ENCODE measurements around the gene LOX. TPM values are rescaled to one million over a fixed set of nuclear protein-coding genes. Genes with fewer than 3 reads are reported as not detected.
A peak's percentile ranks its signal among the peaks of the same experiment; 100 is the strongest.

The LOX gene
- total RNA-seq, 1 donor from 2014 or later: 0.27 TPM

GRCh38 chr5:122107016-122107415, 29.0 kb upstream of the LOX start:
- DNase-seq: no peak
- no peak for TF ChIP-seq CTCF (IDR thresholded peaks at IDR 0.05; ENCODE audit: partially characterized antibody, unreplicated experiment)
- Mint-ChIP-seq H3K9me3 (ENCODE audit: unreplicated experiment) (no peaks in the 10 kb centered on the region), H3K27me3 (ENCODE audit: unreplicated experiment) (no peaks in the 10 kb centered on the region), H3K4me3 (ENCODE audit: unreplicated experiment) (no peak overlapping the region), H3K4me1 (ENCODE audit: low read depth, unreplicated experiment) (peaks cover 13% of the 10 kb centered on the region), H3K36me3 (ENCODE audit: unreplicated experiment) (no peaks in the 10 kb centered on the region), H3K27ac (ENCODE audit: unreplicated experiment) (no peak overlapping the region)

GRCh38 chr5:122105909-122106308, 27.9 kb upstream of the LOX start:
- Mint-ChIP-seq H3K4me1 (ENCODE audit: low read depth, unreplicated experiment) (peaks cover 6% of the 10 kb centered on the region), H3K36me3 (ENCODE audit: unreplicated experiment) (no peaks in the 10 kb centered on the region), H3K9me3 (ENCODE audit: unreplicated experiment) (no peaks in the 10 kb centered on the region), H3K27ac (ENCODE audit: unreplicated experiment) (no peak overlapping the region), H3K4me3 (ENCODE audit: unreplicated experiment) (no peak overlapping the region), H3K27me3 (ENCODE audit: unreplicated experiment) (no peaks in the 10 kb centered on the region)
- TF ChIP-seq CTCF (IDR thresholded peaks at IDR 0.05; ENCODE audit: partially characterized antibody, unreplicated experiment): no peak
- DNase-seq: no peak

- H3K4me1 Mint-ChIP-seq (ENCODE audit: low read depth, unreplicated experiment): peaks cover 3% of the 10 kb centered on the region
- no peaks in the 10 kb centered on the region for H3K36me3 Mint-ChIP-seq (ENCODE audit: unreplicated experiment)
- no peak for DNase-seq
- no peak for TF ChIP-seq CTCF (IDR thresholded peaks at IDR 0.05; ENCODE audit: partially characterized antibody, unreplicated experiment)
- H3K4me3 Mint-ChIP-seq (ENCODE audit: unreplicated experiment): no peak overlapping the region
- no peak overlapping the region for H3K27ac Mint-ChIP-seq (ENCODE audit: unreplicated experiment)
- no peaks in the 10 kb centered on the region for H3K9me3 Mint-ChIP-seq (ENCODE audit: unreplicated experiment)
- peaks cover 2% of the 10 kb centered on the region for H3K27me3 Mint-ChIP-seq (ENCODE audit: unreplicated experiment)
Observed at GRCh38 chr5:122102825-122103224, 24.8 kb upstream of the LOX start.

- Mint-ChIP-seq H3K36me3 (ENCODE audit: unreplicated experiment) (no peaks in the 10 kb centered on the region), H3K27ac (ENCODE audit: unreplicated experiment) (no peak overlapping the region), H3K4me3 (ENCODE audit: unreplicated experiment) (no peak overlapping the region), H3K4me1 (ENCODE audit: low read depth, unreplicated experiment) (peaks cover 2% of the 10 kb centered on the region), H3K9me3 (ENCODE audit: unreplicated experiment) (no peaks in the 10 kb centered on the region), H3K27me3 (ENCODE audit: unreplicated experiment) (peaks cover 2% of the 10 kb centered on the region)
- TF ChIP-seq CTCF (IDR thresholded peaks at IDR 0.05; ENCODE audit: partially characterized antibody, unreplicated experiment): peak; percentile 75
- DNase-seq: no peak
Observed at GRCh38 chr5:122101636-122102285, 23.7 kb upstream of the LOX start.

DNA sequence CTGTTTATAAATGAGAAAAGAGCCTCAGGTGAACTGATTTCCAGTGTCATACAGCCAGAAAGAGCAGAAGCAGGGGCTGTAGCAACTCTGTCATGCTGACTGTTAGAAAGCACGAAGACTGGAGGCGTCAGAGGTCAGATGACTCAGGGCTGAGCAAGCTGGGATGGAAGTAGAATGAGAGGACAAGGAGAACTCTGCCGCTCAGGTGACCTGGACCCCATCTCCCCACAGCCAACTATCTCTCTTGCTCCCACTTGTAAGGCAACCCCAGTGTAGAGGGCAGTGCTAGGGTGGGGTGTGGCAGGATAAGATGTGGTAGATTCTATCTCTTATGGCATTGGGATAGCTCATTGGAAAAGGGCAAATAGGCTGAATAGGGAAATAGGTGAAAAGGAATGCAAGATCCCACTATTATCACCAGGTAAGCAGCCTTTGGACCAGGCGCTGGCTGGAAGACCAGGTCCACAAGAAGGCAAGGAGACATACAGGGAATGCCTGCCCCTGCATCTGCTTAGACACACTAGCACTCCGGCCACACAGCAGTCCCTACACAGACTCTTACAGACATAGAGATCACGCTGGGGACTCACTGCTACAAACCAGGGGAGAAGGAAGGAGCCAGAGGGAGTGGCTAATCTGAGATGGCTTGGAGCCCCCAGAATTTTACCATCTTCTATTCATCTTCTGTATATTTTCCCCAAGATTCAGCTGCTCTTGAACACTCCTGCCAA, 21.2 kb upstream of the LOX start:
- Mint-ChIP-seq H3K36me3 (ENCODE audit: unreplicated experiment) (no peaks in the 10 kb centered on the region), H3K27ac (ENCODE audit: unreplicated experiment) (no peak overlapping the region), H3K4me3 (ENCODE audit: unreplicated experiment) (no peak overlapping the region), H3K27me3 (ENCODE audit: unreplicated experiment) (peaks cover 2% of the 10 kb centered on the region), H3K4me1 (ENCODE audit: low read depth, unreplicated experiment) (no peaks in the 10 kb centered on the region), H3K9me3 (ENCODE audit: unreplicated experiment) (no peaks in the 10 kb centered on the region)
- no peak for TF ChIP-seq CTCF (IDR thresholded peaks at IDR 0.05; ENCODE audit: partially characterized antibody, unreplicated experiment)
- DNase-seq: no peak
